K562 (cell line): ENCODE results near the gene DNASE1L1. TPM values are rescaled to one million over a fixed set of nuclear protein-coding genes. Genes with fewer than 3 reads are reported as not detected.

Experiments used
- CBX1 ChIP-seq: sonication (generic); IDR thresholded peaks from 2 replicates; pipeline ENCODE4 v1.6.1; 2016; ENCODE audit warnings: antibody characterized with exemption, low read depth, mild to moderate bottlenecking
- CCNT2 ChIP-seq: IDR thresholded peaks from 2 replicates; pipeline ENCODE4 v1.6.1; 2011; ENCODE audit warnings: borderline replicate concordance, low read depth, mild to moderate bottlenecking, moderate library complexity, mixed read lengths, low read length; ENCODE audit not compliant: insufficient read length; ENCODE audit errors: extremely low read depth
- DPF2 ChIP-seq: fragments of 450-650 bp; IDR thresholded peaks from 2 replicates; pipeline ENCODE4 v1.6.1; 2016
- EP400 ChIP-seq: fragments of 450-650 bp; IDR thresholded peaks from 2 replicates; pipeline ENCODE4 v1.6.1; 2017; ENCODE audit warnings: antibody characterized with exemption, mild to moderate bottlenecking, moderate library complexity
- GABPB1 ChIP-seq: sonication (generic); formaldehyde crosslinking; IDR thresholded peaks from 2 replicates; pipeline ENCODE4 v1.8.0; 2022; ENCODE audit warnings: mild to moderate bottlenecking, missing genetic modification reagents
- GATAD2A ChIP-seq: fragments of 450-650 bp; IDR thresholded peaks from 2 replicates; pipeline ENCODE4 v1.6.1; 2017
- HMBOX1 ChIP-seq: sonication (generic); IDR thresholded peaks from 2 replicates; pipeline ENCODE4 v1.6.1; 2016
- JUNB ChIP-seq: fragments of 450-650 bp; formaldehyde crosslinking; conservative IDR thresholded peaks from 2 replicates; pipeline ENCODE4 v1.4.0; 2020; ENCODE audit warnings: mild to moderate bottlenecking
- MBD2 ChIP-seq: sonication (generic); IDR thresholded peaks from 2 replicates; pipeline ENCODE4 v1.6.1; 2016; ENCODE audit warnings: low read depth, borderline replicate concordance
- MEF2D ChIP-seq: conservative IDR thresholded peaks from 2 replicates; pipeline ENCODE4 v1.6.1; 2016; ENCODE audit warnings: low read depth, missing genetic modification characterization, missing compliant biosample characterization
- NRF1 ChIP-seq, 2 experiments: fragments of 450-650 bp; IDR thresholded peaks in 1 of 2; conservative IDR thresholded peaks in 1 of 2; 2 replicates each; pipeline ENCODE4 v1.6.1; 2014; ENCODE audit warnings: mild to moderate bottlenecking in 2 of 2
- NUFIP1 ChIP-seq: fragments of 450-650 bp; IDR thresholded peaks from 2 replicates; pipeline ENCODE4 v1.6.1; 2018; ENCODE audit not compliant: partially characterized antibody
- PKNOX1 ChIP-seq: fragments of 450-650 bp; IDR thresholded peaks from 2 replicates; pipeline ENCODE4 v1.6.1; 2016
- RB1 ChIP-seq: fragments of 450-650 bp; IDR thresholded peaks from 2 replicates; pipeline ENCODE4 v1.6.1; 2017; ENCODE audit warnings: low read depth, mild to moderate bottlenecking
- RBFOX2 ChIP-seq: fragments of 200-400 bp; formaldehyde crosslinking; IDR thresholded peaks from 2 replicates; pipeline ENCODE4 v1.6.1; 2017; ENCODE audit warnings: low read depth, mild to moderate bottlenecking, low read length, moderate library complexity
- SMARCE1 ChIP-seq: fragments of 450-650 bp; IDR thresholded peaks from 2 replicates; pipeline ENCODE4 v1.7.1; 2016; ENCODE audit warnings: mild to moderate bottlenecking
- SRF ChIP-seq, 2 experiments: fragments of 250-450, 450-650 bp in 1 of 2; sonication (Bioruptor Pico) in 1 of 2; sonication (generic) in 1 of 2; formaldehyde crosslinking; IDR thresholded peaks; 2 replicates each; pipeline versions ENCODE4 v1.5.0 to v1.5.1; 2020 to 2022; ENCODE audit warnings: mild to moderate bottlenecking in 1 of 2, missing genetic modification reagents in 1 of 2
- STAT5B ChIP-seq: fragments of 250-450 bp; sonication (Bioruptor Pico); IDR thresholded peaks from 2 replicates; pipeline ENCODE4 v1.8.0; 2021; ENCODE audit warnings: mild to moderate bottlenecking, inconsistent platforms
- TEAD2 ChIP-seq: fragments of 450-650 bp; IDR thresholded peaks from 2 replicates; pipeline ENCODE4 v1.6.1; 2016; ENCODE audit warnings: missing genetic modification characterization, control low read depth, missing compliant biosample characterization
- ZBTB12 ChIP-seq: fragments of 250-450 bp; sonication (Bioruptor Pico); IDR thresholded peaks from 2 replicates; pipeline ENCODE4 v1.4.0; 2020
- ZBTB33 ChIP-seq: sonication (generic); formaldehyde crosslinking; IDR thresholded peaks from 2 replicates; pipeline ENCODE4 v1.8.1; 2023; ENCODE audit warnings: mild to moderate bottlenecking, missing genetic modification reagents
- ZFX ChIP-seq: sonication (generic); formaldehyde crosslinking; IDR thresholded peaks from 2 replicates; pipeline ENCODE4 v1.8.0; 2022; ENCODE audit warnings: mild to moderate bottlenecking, missing genetic modification reagents, moderate library complexity
- ZNF3 ChIP-seq: fragments of 250-450 bp; sonication (Bioruptor Pico); IDR thresholded peaks from 2 replicates; pipeline ENCODE4 v1.5.0; 2021; ENCODE audit warnings: mild to moderate bottlenecking, moderate library complexity
- ZNF445 ChIP-seq: fragments of 250-450 bp; sonication (Bioruptor Pico); IDR thresholded peaks from 2 replicates; pipeline ENCODE4 v1.4.0; 2020; ENCODE audit warnings: low read depth, mild to moderate bottlenecking, moderate library complexity
- polyA plus RNA-seq, 8 experiments: library from polyadenylated mRNA; depleted of rRNA in 4 of 8; stranded (reverse) in 5 of 8; unstranded in 3 of 8; fragments of >200 nt; fragmentation: Nextera tagmentation in 2 of 8; fragmentation: Illumina TruSeq in 1 of 8; extraction: Ambion mirVana in 2 of 8; extraction: Trizol in 1 of 8; gene quantifications; 2 replicates each; pipeline versions ENCODE4 v1.2.1 to v1.2.3, GENCODE V29; 2011 to 2014; ENCODE audit warnings: inconsistent platforms in 1 of 8, missing spikeins in 1 of 8
- total RNA-seq, 7 experiments: library from RNA; depleted of rRNA in 6 of 7; stranded (reverse); fragments of >200 nt in 6 of 7; fragmentation: Illumina TruSeq in 2 of 7; extraction: Trizol in 2 of 7; gene quantifications; 2 replicates each; pipeline versions ENCODE4 v1.2.1 to v1.2.3, GENCODE V29; 2011 to 2021; ENCODE audit warnings: low replicate concordance in 1 of 7

Gene DNASE1L1
- total and polyA plus RNA-seq, 9 of the 15 experiments (the other 6 are each of a cell fraction or from before 2014, with no cell fraction given): 0.73 to 12.6 (median 7.9) TPM

- TF ChIP-seq ZBTB12 (CRISPR knock-in tag): no peak
- peak; percentile 83 for TF ChIP-seq PKNOX1
- 0 out of 2 replicates have a peak, but pooled peaks have one; percentile 23 for TF ChIP-seq JUNB
- no peak for TF ChIP-seq ZNF3 (CRISPR knock-in tag)
- peak; percentile 60; the same call in 1 of the 2 replicates for TF ChIP-seq SMARCE1
- TF ChIP-seq TEAD2: no peak
- peak; percentile 56 for TF ChIP-seq ZFX (CRISPR knock-in tag)
- TF ChIP-seq ZBTB33: no peak
- TF ChIP-seq RB1: peak; percentile 37
- TF ChIP-seq SRF (CRISPR knock-in tag; IDR thresholded peaks at IDR 0.05): peak in 1 of 2 experiments; percentile 58; a peak in 1 of 4 replicates
- no peak for TF ChIP-seq STAT5B (CRISPR knock-in tag)
- TF ChIP-seq HMBOX1: no peak
- TF ChIP-seq DPF2: peak; percentile 70; the same call in 1 of the 2 replicates
- TF ChIP-seq CBX1: peak; percentile 26; the same call in 1 of the 2 replicates
- peak; percentile 30 for TF ChIP-seq EP400
- no peak for TF ChIP-seq MEF2D (tag)
- 0 out of 2 replicates have a peak, but pooled peaks have one; percentile 31 for TF ChIP-seq MBD2
- no peak for TF ChIP-seq NUFIP1
- peak; percentile 50 for TF ChIP-seq CCNT2
- TF ChIP-seq NRF1 (conservative IDR thresholded peaks at IDR 0.05 in 1 of 2, IDR thresholded peaks at IDR 0.05 in 1 of 2): peak; percentile 39 to 41; a peak in 3 of 4 replicates
- TF ChIP-seq ZNF445 (CRISPR knock-in tag): no peak
- TF ChIP-seq GATAD2A: 0 out of 2 replicates have a peak, but pooled peaks have one; percentile 49
- TF ChIP-seq GABPB1 (CRISPR knock-in tag): 0 out of 2 replicates have a peak, but pooled peaks have one; percentile 3
- TF ChIP-seq RBFOX2: peak; percentile 69
Measured at GRCh38 chrX:154409222-154409871, at the start of gene DNASE1L1 (continued).
